Hepatocyte (in vitro differentiated cells): ENCODE data around the gene SRBD1. TPM values are rescaled to one million over a fixed set of nuclear protein-coding genes. Genes with fewer than 3 reads are reported as not detected.

Source experiments
- DNase-seq: peaks from one replicate; pipeline ENCODE4 v3.0.0-alpha.2; 2016; ENCODE audit warnings: low spot score
- H2AFZ ChIP-seq: fragments of 200-600 bp; sonication (generic); 2 replicates; pipeline ENCODE4 v1.6.0; 2016; ENCODE audit warnings: antibody characterized with exemption, mild to moderate bottlenecking
- H3K27ac ChIP-seq: fragments of 200-600 bp; sonication (generic); 2 replicates; pipeline ENCODE4 v1.5.1; 2016; ENCODE audit warnings: mild to moderate bottlenecking
- H3K27me3 ChIP-seq: fragments of 200-600 bp; sonication (generic); 2 replicates; pipeline ENCODE4 v1.6.1; 2016
- H3K36me3 ChIP-seq: fragments of 200-600 bp; sonication (generic); replicated peaks from 2 replicates; pipeline ENCODE4 v1.5.1; 2016; ENCODE audit warnings: low read depth; ENCODE audit not compliant: insufficient read depth
- H3K4me1 ChIP-seq: fragments of 200-600 bp; sonication (generic); 2 replicates; pipeline ENCODE4 v1.5.1; 2016; ENCODE audit warnings: mild to moderate bottlenecking, moderate library complexity; ENCODE audit not compliant: insufficient read depth
- H3K4me2 ChIP-seq: fragments of 200-600 bp; sonication (generic); 2 replicates; pipeline ENCODE4 v1.6.0; 2016
- H3K4me3 ChIP-seq: fragments of 200-600 bp; sonication (generic); 2 replicates; pipeline ENCODE4 v1.5.1; 2016; ENCODE audit warnings: mild to moderate bottlenecking
- H3K79me2 ChIP-seq: fragments of 200-600 bp; sonication (generic); 2 replicates; pipeline ENCODE4 v1.6.0; 2017; ENCODE audit warnings: mild to moderate bottlenecking
- H3K9me2 ChIP-seq: fragments of 200-600 bp; sonication (generic); replicated peaks from 2 replicates; pipeline ENCODE4 v1.6.0; 2017; ENCODE audit warnings: mild to moderate bottlenecking; ENCODE audit not compliant: insufficient read depth
- H3K9me3 ChIP-seq: fragments of 200-600 bp; sonication (generic); 2 replicates; pipeline ENCODE4 v1.5.1; 2016; ENCODE audit warnings: low read depth, mild to moderate bottlenecking
- H4K20me1 ChIP-seq: fragments of 200-600 bp; sonication (generic); 2 replicates; pipeline ENCODE4 v1.6.0; 2016; ENCODE audit warnings: mild to moderate bottlenecking; ENCODE audit not compliant: insufficient read depth, poor library complexity, severe bottlenecking
- CTCF ChIP-seq: fragments of 200-600 bp; sonication (generic); IDR thresholded peaks from 2 replicates; pipeline ENCODE4 v1.5.1; 2016; ENCODE audit warnings: antibody characterized with exemption, mild to moderate bottlenecking; ENCODE audit not compliant: poor library complexity
- EZH2 ChIP-seq: fragments of 200-600 bp; sonication (generic); IDR thresholded peaks from 2 replicates; pipeline ENCODE4 v1.6.1; 2016; ENCODE audit warnings: antibody characterized with exemption, mild to moderate bottlenecking, borderline replicate concordance
- EZH2phosphoT487 ChIP-seq: fragments of 200-600 bp; sonication (generic); IDR thresholded peaks from one replicate; pipeline ENCODE4 v1.6.1; 2018; ENCODE audit warnings: antibody characterized with exemption, mild to moderate bottlenecking, low read depth, moderate library complexity; ENCODE audit not compliant: unreplicated experiment, severe bottlenecking
- WGBS: methylation state at CpG from one replicate; pipeline ENCODE4 v1.1.6; 2016; ENCODE audit warnings: low lambda C conversion rate; ENCODE audit errors: missing lambda C conversion rate; 5-methylcytosine and 5-hydroxymethylcytosine counted together
- polyA plus RNA-seq: library from polyadenylated mRNA; unstranded; fragments of >200 nt; fragmentation: Nextera tagmentation; extraction: Ambion mirVana; gene quantifications from 2 replicates; pipeline ENCODE4 v1.2.1, GENCODE V29; 2016
- total RNA-seq: library from RNA; depleted of rRNA; stranded (reverse); fragments of >200 nt; gene quantifications from 2 replicates; pipeline ENCODE4 v1.2.3, GENCODE V29; 2014

The SRBD1 gene
- total and polyA plus RNA-seq, 2 experiments from 2014 or later, result 6.7 to 16.6 TPM

GRCh38 chr2:45380131-45380836, 230.8 kb downstream of the SRBD1 start:
- no peaks in the 10 kb centered on the region for H3K36me3 ChIP-seq
- H3K9me2 ChIP-seq, result no peaks in the 10 kb centered on the region
- H3K4me2 ChIP-seq, result no peak overlapping the region
- TF ChIP-seq EZH2phosphoT487 (no peak), CTCF (no peak), EZH2 (no peak)
- no peaks in the 10 kb centered on the region for H3K4me1 ChIP-seq
- no peak overlapping the region for H3K4me3 ChIP-seq
- peak; percentile 49 for DNase-seq
- H4K20me1 ChIP-seq, result no peaks in the 10 kb centered on the region
- H3K27ac ChIP-seq, result peak overlapping the region; percentile 63
- H3K27me3 ChIP-seq, result no peaks in the 10 kb centered on the region
- no peaks in the 10 kb centered on the region for H3K9me3 ChIP-seq
- H2AFZ ChIP-seq, result no peak overlapping the region
- no peaks in the 10 kb centered on the region for H3K79me2 ChIP-seq
- 76% methylated on average over 3 of the region's 3 CpGs for WGBS

GRCh38 chr2:45379399-45380087, 231.5 kb downstream of the SRBD1 start:
- Histone ChIP-seq H3K27ac (peak overlapping the region; percentile 63), H3K79me2 (no peaks in the 10 kb centered on the region), H3K36me3 (no peaks in the 10 kb centered on the region), H3K27me3 (no peaks in the 10 kb centered on the region), H3K4me2 (no peak overlapping the region), H3K4me3 (no peak overlapping the region), H3K9me2 (no peaks in the 10 kb centered on the region), H2AFZ (no peak overlapping the region), H4K20me1 (no peaks in the 10 kb centered on the region), H3K9me3 (no peaks in the 10 kb centered on the region), H3K4me1 (no peaks in the 10 kb centered on the region)
- TF ChIP-seq EZH2phosphoT487, result no peak
- TF ChIP-seq CTCF, result no peak
- TF ChIP-seq EZH2, result no peak
- 95% methylated on average over 3 of the region's 3 CpGs for WGBS
- DNase-seq, result no peak

GRCh38 chr2:45373534-45373933, 237.5 kb downstream of the SRBD1 start:
- no peak overlapping the region for H3K4me2 ChIP-seq
- H3K4me3 ChIP-seq, result no peak overlapping the region
- DNase-seq, result no peak
- no peaks in the 10 kb centered on the region for H3K27me3 ChIP-seq
- H3K9me3 ChIP-seq, result no peaks in the 10 kb centered on the region
- WGBS, result 95% methylated on average over 2 of the region's 2 CpGs
- no peaks in the 10 kb centered on the region for H4K20me1 ChIP-seq
- no peak overlapping the region for H2AFZ ChIP-seq
- H3K9me2 ChIP-seq, result no peaks in the 10 kb centered on the region
- no peaks in the 10 kb centered on the region for H3K79me2 ChIP-seq
- no peak for TF ChIP-seq EZH2phosphoT487
- TF ChIP-seq EZH2, result no peak
- no peak for TF ChIP-seq CTCF
- no peaks in the 10 kb centered on the region for H3K4me1 ChIP-seq
- H3K36me3 ChIP-seq, result no peaks in the 10 kb centered on the region
- H3K27ac ChIP-seq, result no peak overlapping the region
